Osteoblast (primary cell): ENCODE data around the gene TRIM33. TPM values are rescaled to one million over a fixed set of nuclear protein-coding genes. Genes with fewer than 3 reads are reported as not detected.

ENCODE experiments used
- DNase-seq: peaks from one replicate; pipeline ENCODE4 v3.0.0; 2011; ENCODE audit warnings: low spot score, mixed read lengths; ENCODE audit not compliant: insufficient read length; ENCODE audit errors: missing footprints
- H2AFZ ChIP-seq: 2 replicates; pipeline ENCODE4 v1.6.0; 2011; ENCODE audit warnings: mild to moderate bottlenecking, low read length
- H3K27ac ChIP-seq: 2 replicates; pipeline ENCODE4 v1.5.1; 2011; ENCODE audit warnings: mild to moderate bottlenecking, low read depth, low read length, moderate library complexity
- H3K27me3 ChIP-seq: 2 replicates; pipeline ENCODE4 v1.6.0; 2012; ENCODE audit warnings: mild to moderate bottlenecking, control low read depth, inconsistent platforms, low read length, moderate library complexity; ENCODE audit not compliant: insufficient read depth
- H3K36me3 ChIP-seq: 2 replicates; pipeline ENCODE4 v1.5.1; 2011; ENCODE audit warnings: mild to moderate bottlenecking, low read length, control low read depth, moderate library complexity; ENCODE audit not compliant: insufficient read depth
- H3K4me1 ChIP-seq: 2 replicates; pipeline ENCODE4 v1.5.1; 2011; ENCODE audit warnings: mild to moderate bottlenecking, low read length, control low read depth, moderate library complexity; ENCODE audit not compliant: insufficient read depth
- H3K4me2 ChIP-seq: 2 replicates; pipeline ENCODE4 v1.6.0; 2011; ENCODE audit warnings: mild to moderate bottlenecking, low read length; ENCODE audit not compliant: insufficient read depth
- H3K4me3 ChIP-seq: fragments of 200-600 bp; sonication (generic); 3 replicates; pipeline ENCODE4 v1.5.1; 2012; ENCODE audit warnings: mild to moderate bottlenecking, low read length, inconsistent platforms; ENCODE audit not compliant: insufficient read depth
- H3K79me2 ChIP-seq: 2 replicates; pipeline ENCODE4 v1.6.0; 2012; ENCODE audit warnings: mild to moderate bottlenecking, low read length, control low read depth, inconsistent platforms; ENCODE audit not compliant: insufficient read depth
- H3K9me3 ChIP-seq: 2 replicates; pipeline ENCODE4 v1.5.1; 2011; ENCODE audit warnings: low read depth, low read length, control low read depth
- H4K20me1 ChIP-seq: 2 replicates; pipeline ENCODE4 v1.6.0; 2012; ENCODE audit warnings: mild to moderate bottlenecking, low read length, control low read depth; ENCODE audit not compliant: insufficient read depth
- total RNA-seq: library from RNA; depleted of rRNA; stranded (reverse); fragments of >200 nt; gene quantifications from 2 replicates; pipeline ENCODE4 v1.2.3, GENCODE V29; 2012
- TF ChIP-seq, protein P1 (sequence below): IDR thresholded peaks from 2 replicates; pipeline ENCODE4 v1.5.1; 2011; ENCODE audit warnings: mild to moderate bottlenecking, low read depth, low read length, moderate library complexity; ENCODE audit errors: extremely low read depth

TRIM33 gene
- total RNA-seq, 1 donor: 43.1 TPM

DNA sequence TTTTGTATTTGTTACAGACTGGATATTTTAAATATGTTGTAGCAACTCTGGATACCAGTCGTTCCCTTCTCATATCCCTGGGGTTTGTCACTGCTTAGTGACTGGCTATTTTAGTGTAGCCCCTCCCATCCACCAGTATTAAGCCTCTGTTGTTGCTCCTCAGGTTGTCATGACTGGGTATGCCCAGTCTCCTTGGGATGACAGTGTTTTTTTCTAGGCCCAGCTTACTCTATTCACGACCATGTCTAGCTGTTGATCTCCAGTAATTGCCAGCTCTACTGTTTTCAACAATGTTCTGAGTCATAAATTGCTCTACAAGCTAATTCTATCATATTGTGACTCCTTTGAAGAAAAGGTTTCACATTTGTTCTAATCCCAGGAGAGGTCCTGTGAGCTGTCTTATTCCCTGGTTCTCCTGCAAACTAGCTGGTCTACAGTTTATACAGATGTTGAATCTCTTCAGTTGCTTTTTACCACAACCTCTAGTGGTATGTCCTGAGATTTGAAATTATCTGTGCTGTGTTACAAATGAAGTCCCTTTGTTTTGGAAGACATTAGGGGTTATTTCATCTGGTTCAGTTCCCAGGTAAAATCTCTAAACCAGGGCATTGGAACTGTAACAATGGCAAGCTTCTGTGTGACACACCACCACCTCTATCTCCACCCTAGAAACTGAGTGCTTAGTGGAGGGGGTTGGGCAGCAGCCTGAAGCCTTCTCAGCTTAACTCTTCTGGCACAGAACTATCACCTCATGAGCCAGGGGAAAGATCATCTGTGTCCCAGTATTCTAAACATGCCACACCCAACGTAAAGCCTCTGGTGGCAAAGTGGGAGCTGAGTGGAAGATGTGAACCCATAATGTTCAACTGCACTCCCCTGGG is 124.6 kb downstream of the TRIM33 start:
- no peak overlapping the region for H3K4me2 ChIP-seq
- peak; percentile 79 for DNase-seq
- H4K20me1 ChIP-seq: no peaks in the 10 kb centered on the region
- H3K4me3 ChIP-seq: no peak overlapping the region
- no peaks in the 10 kb centered on the region for H3K4me1 ChIP-seq
- no peaks in the 10 kb centered on the region for H3K79me2 ChIP-seq
- H3K27ac ChIP-seq: no peak overlapping the region
- H3K27me3 ChIP-seq: no peaks in the 10 kb centered on the region
- TF ChIP-seq, protein P1, sequence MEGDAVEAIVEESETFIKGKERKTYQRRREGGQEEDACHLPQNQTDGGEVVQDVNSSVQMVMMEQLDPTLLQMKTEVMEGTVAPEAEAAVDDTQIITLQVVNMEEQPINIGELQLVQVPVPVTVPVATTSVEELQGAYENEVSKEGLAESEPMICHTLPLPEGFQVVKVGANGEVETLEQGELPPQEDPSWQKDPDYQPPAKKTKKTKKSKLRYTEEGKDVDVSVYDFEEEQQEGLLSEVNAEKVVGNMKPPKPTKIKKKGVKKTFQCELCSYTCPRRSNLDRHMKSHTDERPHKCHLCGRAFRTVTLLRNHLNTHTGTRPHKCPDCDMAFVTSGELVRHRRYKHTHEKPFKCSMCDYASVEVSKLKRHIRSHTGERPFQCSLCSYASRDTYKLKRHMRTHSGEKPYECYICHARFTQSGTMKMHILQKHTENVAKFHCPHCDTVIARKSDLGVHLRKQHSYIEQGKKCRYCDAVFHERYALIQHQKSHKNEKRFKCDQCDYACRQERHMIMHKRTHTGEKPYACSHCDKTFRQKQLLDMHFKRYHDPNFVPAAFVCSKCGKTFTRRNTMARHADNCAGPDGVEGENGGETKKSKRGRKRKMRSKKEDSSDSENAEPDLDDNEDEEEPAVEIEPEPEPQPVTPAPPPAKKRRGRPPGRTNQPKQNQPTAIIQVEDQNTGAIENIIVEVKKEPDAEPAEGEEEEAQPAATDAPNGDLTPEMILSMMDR: no peak
- H3K36me3 ChIP-seq: no peaks in the 10 kb centered on the region
- H3K9me3 ChIP-seq: peaks cover 2% of the 10 kb centered on the region
- no peak overlapping the region for H2AFZ ChIP-seq

DNA sequence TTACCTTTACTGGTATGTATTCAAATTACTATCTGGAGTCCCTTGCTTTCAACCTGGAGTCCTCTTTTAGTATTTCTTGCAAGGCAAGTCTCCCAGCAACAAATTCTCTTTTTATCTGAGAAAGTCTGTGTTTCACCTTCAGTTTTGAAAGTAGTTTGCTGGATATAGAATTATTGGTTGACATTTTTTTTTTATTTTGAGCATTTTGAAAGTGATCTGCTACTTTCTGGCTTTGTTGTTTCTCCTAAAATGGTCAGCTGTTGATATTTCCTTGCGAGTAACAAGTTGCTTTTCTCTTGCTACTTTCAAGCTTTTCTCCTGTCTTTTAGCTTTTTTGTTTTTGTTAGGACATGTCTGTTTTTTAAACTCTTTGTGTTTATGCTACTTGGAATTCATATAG is 126.1 kb downstream of the TRIM33 start:
- DNase-seq: peak; percentile 2
- Histone ChIP-seq H3K27me3 (no peaks in the 10 kb centered on the region), H2AFZ (no peak overlapping the region), H3K9me3 (peaks cover 2% of the 10 kb centered on the region), H3K4me1 (no peaks in the 10 kb centered on the region), H4K20me1 (no peaks in the 10 kb centered on the region), H3K4me3 (no peak overlapping the region), H3K27ac (no peak overlapping the region), H3K36me3 (no peaks in the 10 kb centered on the region), H3K4me2 (no peak overlapping the region), H3K79me2 (no peaks in the 10 kb centered on the region)
- TF ChIP-seq, protein P1: no peak

DNA sequence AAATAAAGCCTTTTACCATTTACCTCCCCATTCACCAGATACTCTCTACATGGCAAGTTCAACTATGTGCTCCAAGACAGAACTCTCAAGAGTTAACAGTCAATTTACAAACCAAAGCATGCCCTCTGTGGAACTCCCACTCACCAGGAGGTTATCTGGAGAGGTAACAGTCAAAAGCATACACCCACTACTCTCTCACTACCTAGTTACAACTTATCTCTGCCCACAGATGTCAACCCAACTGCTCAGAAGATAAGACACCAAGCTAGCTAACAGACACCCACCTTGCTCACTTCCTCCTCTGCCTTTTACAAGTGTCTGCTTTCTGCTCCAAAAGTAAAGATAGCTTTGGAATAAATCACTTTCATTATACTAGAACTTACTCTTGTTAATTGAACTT is 131.0 kb downstream of the TRIM33 start:
- Histone ChIP-seq H3K27ac (no peak overlapping the region), H2AFZ (no peak overlapping the region), H3K4me1 (no peaks in the 10 kb centered on the region), H3K9me3 (peaks cover 2% of the 10 kb centered on the region), H3K79me2 (no peaks in the 10 kb centered on the region), H3K4me3 (no peak overlapping the region), H4K20me1 (no peaks in the 10 kb centered on the region), H3K36me3 (no peaks in the 10 kb centered on the region), H3K27me3 (no peaks in the 10 kb centered on the region), H3K4me2 (no peak overlapping the region)
- no peak for DNase-seq
- TF ChIP-seq, protein P1: no peak

DNA sequence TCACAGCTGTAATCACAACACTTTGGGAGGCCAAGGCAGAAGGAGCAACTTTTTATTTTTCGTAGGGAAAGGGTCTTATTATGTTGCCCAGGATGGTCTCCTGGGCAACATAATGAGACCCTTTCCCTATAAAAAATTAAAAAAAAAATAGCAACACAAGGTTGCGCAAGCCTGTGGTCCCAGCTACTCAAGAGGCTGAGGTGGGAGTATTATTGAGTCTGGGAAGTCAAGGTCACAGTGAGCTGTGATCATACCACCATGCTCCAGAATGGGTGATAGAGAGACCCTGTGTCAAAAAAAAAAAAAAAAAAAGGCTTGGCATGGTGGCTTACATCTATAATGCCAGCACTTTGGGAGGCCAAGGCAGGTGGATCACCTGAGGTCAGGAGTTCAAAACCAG is 131.6 kb downstream of the TRIM33 start:
- Histone ChIP-seq H3K27ac (no peak overlapping the region), H3K9me3 (peaks cover 2% of the 10 kb centered on the region), H3K36me3 (no peaks in the 10 kb centered on the region), H3K4me1 (no peaks in the 10 kb centered on the region), H2AFZ (no peak overlapping the region), H4K20me1 (no peaks in the 10 kb centered on the region), H3K4me2 (no peak overlapping the region), H3K4me3 (no peak overlapping the region), H3K27me3 (no peaks in the 10 kb centered on the region), H3K79me2 (no peaks in the 10 kb centered on the region)
- TF ChIP-seq, protein P1: no peak
- no peak for DNase-seq
